GM19395 (cell line): Measurements from ENCODE around the gene MOB1B.
"Not testable (repeated sequence)": the region's sequence is repeated elsewhere in the genome, so short reads cannot be mapped to it uniquely, and the experiment has no call there.

Experiments used
- ATAC-seq: cut with Tn5 transposase; IDR thresholded peaks from one replicate; pipeline ENCODE4 v1.9.1; 2021; ENCODE audit warnings: mild to moderate bottlenecking, moderate library complexity; ENCODE audit not compliant: unreplicated experiment

MOB1B gene

DNA sequence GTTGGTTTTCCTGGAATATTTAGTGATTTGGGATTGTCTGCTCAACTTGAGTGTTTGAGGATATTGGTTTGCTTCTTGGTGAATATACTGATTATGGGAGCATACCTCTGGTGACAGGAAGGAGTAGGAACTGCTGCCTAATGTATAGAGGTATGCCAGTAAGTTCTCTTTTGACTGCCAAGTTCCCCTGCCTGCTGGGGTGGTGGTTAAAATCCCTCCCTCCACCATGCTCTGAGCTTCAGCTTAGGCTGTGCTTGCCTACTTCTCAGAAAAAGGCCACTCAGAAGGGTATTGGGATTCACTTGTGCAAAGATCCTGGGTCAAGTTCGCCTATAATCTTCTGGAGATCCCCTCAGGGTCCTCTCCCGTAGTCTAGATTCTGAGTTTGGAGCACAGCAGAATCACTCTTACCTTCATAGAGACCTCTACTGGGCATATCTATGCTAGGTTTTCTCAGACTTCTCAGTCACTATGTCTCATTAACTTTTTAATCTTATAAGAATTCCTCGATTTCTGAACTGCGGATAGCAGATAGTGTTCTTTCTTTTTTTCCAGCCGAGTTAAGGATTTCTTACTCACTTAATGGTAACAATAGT, 46.6 kb downstream of the MOB1B start:
- ATAC-seq, result no peak

DNA sequence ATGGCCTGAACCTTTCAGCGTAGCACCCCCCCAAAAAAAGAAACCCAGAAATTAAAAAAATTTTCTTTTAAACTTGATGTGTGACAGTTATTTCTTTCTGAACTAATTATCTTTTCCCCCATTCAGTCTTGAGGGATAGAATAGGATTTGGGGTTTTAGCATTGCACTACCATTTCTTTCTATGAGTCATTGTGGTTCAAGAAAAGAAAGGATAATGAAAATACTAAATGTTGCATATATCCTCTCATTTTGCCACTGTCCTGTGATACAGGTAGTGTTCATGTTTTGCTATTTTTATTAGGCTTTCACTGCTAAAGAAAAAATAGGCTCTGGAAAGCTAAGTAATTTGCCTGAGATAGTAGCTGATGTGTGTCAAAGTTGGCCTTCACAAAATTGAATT, 51.9 kb downstream of the MOB1B start:
- ATAC-seq, result no peak

DNA sequence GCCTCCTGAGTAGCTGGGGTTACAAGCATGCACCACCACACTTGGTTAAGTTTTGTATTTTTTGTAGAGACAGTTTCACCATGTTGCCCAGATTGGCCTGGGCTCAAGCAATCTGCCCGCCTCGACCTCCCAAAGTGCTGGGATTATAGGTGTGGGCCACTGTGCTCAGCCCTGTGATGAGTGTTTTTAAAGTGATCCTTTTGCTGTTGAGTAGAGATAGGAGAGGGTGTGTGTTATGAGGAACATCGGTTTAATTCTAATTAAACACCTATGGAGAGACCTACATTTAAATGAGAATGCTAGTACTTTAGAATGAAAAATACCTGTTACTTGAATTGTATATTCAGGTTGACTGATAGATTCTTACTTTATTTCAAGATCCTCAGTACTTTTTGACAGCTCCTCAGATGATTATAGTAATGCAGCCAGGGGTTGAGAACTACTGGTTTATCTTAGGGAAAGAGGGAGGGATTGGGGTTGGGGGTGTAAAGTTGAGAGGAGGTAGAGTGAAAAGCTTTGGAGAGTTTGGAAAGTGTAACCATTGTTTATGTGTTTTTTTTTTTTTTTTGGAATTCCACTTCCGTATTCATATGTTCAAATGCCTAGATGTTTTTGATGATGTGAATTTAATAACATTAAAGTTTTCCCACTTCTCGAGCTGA, 54.5 kb downstream of the MOB1B start:
- no peak for ATAC-seq

DNA sequence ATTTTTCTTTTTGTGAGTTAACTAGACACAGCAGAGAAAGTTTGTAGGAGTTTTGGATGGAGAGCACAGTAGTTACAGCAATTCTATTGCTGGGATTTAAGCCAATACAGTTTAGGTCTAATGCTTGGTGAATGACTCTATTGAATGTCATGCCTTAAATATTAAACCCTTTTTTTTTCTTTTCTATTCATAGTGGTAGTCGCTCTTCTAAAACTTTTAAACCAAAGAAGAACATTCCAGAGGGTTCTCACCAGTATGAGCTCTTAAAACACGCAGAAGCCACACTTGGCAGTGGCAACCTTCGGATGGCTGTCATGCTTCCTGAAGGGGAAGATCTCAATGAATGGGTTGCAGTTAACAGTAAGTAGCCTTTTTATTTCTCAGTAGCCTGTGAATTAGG, 56.5 kb downstream of the MOB1B start:
- no peak for ATAC-seq

DNA sequence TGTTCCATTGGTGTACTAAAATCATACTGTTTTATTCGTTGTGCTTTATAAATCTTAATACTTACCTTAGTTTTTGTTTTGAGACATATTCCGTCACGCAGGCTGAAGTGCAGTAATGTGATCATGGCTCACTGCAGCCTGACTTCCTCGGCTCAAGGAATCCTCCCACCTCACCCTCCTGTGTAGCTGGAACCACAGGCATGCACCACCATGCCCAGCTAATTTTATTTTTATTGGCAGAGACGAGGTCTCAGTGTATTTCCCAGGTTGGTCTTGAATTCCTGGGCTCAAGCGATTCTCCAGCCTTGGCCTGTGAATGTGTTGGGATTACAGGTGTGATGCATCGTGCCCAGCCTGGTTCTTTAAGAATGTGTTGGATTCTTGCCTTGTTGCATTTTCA, 66.9 kb downstream of the MOB1B start:
- no peak for ATAC-seq

DNA sequence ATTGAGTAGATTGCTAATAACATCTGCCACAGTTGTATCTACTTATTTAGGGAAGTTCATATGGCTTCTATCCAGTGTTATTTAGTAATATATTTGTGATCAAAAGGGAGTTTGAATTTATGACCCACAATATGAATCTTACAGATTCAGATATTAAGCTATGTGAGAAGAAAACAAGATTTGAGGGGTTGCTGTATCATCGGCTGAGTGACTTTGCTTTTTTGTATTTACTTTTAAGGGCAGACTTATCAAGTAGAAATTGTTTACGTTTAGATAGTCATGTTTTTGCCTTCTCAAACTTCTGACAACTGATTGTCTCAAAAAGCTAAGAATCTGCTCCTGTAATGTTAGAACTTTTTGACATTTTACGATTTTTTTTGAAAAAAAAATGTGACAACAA, 74.1 kb downstream of the MOB1B start:
- ATAC-seq, result no peak

DNA sequence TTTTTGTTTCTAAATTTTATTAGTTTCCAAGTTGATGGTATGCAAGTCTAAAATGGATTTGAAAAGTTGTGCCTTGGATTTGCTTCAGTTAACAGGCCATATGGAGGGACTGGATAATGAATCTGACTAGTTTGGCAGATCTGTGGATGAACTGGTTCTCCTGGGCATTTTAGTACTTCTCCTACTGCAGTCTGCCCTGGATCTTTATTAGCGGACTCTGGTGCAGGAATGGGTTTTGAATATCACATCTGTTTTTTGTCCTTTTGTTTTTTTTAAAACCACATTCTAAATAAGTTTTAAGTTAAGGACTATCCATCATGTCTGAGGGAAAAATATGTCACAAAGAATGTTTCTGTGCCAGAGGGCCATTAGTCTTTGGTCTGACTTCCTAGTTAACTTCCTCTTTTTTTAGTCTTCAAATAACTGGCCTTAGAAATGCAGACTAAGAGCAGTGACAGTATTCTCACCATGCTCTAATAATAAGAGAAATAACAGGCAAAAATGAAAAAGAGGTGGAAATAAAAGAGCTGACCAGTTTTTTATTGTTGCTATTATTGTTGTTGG, 77.4 kb downstream of the MOB1B start:
- peak; percentile 84 for ATAC-seq

DNA sequence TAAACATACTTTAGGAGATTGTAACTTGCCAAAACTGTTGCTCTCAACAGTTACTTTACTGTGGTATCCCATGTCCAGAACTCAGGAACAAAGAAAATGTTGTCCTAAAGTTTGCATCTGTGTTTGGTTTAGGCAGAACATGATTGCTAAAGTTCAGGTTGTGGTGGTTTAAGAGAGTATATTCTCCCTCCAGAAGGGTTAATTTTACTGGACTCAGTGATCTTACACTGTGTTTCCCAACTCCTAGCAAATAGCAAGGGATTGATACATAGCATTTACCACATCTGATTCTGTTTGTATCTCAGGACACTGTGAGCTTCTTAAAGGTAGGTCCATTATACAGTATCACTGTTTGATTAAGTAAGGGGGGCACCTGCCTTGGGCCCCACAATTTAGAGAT, 78.0 kb downstream of the MOB1B start:
- ATAC-seq, result no peak

DNA sequence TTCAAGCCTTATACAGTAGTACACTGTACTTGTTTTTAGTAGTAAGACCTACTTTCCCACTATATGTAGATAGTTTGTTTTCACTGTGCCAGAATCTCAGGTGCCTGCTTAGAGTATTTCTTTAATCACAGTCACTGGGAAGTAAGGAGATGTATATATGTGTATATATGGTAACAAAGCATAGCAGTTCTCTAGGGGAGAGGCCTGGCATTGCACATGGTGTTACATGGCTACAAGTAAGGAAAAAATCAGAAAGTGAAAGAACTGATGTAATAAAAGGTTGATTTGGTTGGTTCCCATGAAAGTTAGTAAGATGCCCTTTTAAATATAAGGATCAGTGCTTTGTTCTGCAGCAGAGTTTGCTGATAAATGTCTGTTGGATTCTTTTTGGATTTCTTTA, 81.9 kb downstream of the MOB1B start:
- ATAC-seq, result no peak

DNA sequence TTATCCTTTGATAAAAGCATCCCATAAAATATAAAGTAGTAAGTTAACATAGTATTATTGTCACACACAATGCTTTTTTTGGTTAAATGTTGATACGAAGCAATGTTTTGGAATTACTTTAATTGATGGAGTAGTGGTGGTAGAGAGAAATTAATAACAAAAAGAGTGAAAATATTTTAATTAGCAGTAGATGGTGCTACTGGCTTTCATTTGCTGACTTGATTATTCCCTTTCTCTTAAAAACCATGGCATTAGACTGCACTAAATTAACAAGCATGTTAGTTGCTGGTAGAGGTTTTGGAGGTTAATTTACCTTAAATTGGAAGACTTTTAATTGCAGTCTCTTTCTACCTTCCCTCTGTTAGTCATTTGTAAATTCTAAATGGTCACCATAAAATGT, 82.4 kb downstream of the MOB1B start:
- no peak for ATAC-seq

DNA sequence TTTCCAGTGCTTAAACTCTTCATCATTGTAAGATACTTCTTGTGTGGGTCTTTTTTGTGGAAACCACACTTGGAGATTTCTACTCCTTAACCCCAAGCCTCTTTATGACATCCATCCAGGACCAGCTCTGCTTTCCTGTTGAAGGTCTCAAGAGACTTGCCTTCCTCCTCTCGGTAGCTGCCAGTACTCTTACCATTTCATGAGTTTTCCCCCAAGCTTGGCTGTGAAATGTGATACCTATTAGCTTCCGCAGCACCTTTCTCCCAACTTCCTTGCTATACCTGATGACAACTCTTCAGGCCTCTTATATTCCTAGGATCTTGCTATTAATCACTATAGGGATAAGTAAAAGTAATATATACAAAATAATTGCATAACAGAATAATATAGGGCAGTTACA, 89.4 kb downstream of the MOB1B start:
- ATAC-seq, result no peak

DNA sequence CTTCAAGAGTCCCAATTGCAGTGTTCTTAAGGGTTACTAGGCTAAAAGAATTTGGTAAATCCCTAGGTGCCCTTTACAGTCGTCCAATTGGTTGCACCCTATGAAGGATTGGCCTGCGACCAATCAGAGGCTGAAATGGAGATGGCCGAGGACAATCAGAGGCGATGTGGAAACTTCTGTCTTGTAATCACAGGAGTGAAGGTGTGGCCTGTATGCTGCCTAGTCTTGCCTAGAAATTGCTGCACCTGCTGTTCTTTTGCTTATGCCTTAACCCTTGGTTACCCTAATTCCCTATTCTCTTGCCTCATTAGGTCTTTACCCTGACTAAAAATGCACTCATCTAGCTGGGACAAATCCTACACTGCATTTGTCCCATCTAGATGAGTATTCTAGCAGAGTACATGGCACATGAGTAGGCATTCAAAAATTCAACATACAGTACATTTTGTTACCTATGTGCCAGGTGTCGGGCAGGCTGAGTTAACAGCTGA, 90.3 kb downstream of the MOB1B start:
- ATAC-seq, result no peak

DNA sequence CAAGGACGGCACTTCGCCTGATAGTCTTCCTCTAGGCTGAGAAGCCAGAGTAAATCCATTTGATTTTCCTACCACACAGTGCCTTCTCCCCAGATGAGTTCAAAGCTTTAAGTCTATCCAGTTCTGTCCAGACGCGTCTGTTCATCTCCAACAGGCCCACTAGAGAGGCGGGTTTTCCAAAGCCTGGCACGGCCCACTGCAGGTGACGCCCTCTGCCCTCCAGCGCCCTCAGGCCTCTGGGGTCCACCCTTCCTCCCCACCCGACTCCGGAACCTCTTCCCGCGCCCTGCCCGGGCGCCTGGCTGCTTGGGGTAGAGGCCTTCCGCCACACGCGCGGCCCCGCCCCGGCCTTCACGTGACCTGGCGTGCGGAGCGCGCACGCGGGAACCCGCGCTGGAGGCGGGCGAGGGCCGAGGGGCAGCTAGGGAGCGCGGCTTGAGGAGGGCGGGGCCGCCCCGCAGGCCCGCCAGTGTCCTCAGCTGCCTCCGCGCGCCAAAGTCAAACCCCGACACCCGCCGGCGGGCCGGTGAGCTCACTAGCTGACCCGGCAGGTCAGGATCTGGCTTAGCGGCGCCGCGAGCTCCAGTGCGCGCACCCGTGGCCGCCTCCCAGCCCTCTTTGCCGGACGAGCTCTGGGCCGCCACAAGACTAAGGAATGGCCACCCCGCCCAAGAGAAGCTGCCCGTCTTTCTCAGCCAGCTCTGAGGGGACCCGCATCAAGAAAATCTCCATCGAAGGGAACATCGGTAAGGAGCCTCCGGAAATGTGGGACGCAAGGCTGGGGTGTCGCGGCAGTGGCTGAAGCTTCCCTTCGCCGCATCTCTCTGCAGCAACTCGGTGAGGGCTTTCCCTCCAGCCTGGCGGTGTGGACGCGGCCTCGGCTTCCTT, 91.3 kb downstream of the MOB1B start, which contains the start of gene DCK:
DCK (plus strand) TSS at position 469 of the 888 bp plus-strand sequence; CDS start at position 656, 187 bp downstream.
- ATAC-seq, result peak; percentile 76

DNA sequence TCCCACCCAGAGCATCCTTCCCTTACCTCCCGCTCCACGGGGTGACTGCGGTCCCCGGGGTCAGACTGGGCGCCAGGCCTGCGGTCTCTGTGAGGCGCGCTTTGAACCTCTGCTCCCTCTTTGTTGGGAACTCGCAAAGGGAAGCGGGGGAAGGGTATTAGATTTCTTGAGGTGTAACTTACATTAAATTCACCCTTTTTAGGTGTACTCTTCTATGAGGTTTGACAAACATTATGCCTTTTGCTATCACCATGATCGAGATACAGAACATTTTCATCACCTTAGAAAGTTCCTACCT, 91.8 kb downstream of the MOB1B start:
- no peak for ATAC-seq

DNA sequence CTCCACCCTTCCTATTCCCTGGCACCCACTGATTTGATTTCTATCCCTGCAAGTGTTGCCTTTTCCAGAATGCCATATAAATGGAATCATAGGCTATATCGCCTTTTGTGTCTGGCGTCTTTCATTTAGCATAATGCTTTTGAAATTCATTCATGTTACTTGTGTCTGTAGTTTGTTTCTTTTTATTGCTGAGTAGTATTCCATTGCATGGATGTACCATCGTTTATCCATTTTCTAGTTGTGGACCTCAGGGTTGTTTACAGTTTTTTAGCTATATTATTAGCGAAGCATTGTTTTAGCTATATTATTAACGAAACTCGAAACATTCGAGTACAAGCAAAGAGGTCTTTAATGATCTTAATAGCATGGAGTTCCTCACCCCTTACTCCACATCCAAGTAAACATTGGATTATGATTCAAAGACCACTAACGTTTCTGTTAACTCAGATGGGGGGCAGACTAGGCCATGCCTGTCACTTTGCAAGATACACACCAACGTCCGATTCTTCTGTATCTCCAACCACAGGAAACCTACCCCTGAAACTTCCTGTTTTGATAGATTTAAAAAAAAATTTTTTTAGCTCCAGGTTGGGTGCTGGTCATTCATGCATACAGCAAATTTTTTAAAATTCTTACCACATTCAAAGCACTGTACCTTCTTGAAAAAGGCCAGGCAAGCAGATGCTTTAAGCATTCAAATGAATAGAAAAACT, 92.4 kb downstream of the MOB1B start:
- peak; percentile 49 for ATAC-seq

DNA sequence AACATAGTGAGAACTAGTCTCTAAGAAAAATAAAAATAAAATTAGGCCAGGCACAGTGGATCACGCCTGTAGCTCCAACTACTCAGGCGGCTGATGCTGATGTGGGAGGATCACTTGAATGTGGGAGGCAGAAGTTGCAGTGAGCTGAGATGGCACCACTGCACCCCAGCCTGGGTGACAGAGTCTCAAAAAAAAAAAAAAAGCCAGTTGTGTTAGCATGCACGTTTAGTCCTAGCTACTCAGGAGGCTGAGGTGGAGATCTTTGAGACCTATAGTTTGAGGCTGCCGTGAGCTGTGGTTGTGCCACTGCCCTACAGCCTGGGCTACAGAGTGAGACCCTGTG, 93.8 kb downstream of the MOB1B start:
- ATAC-seq, result no peak

DNA sequence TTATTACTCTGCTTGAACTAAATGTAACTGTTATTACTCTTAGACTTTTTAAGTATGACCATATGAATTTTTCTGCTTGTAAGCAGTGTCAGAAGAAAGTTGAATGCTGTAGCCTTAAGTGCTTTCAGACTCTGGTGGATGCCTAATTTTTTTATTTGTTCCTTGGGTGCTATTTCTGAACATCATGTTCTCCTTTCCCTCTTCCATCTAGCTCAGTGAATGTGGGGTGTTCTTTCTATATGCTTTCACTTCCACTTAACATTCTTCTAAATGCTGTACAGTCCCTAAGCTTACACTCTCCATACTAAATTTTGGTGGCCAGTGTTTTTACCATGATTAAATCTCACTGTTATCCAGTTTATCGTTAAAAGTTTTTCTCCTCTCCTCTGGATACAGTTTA, 94.9 kb downstream of the MOB1B start:
- ATAC-seq, result peak; percentile 16

DNA sequence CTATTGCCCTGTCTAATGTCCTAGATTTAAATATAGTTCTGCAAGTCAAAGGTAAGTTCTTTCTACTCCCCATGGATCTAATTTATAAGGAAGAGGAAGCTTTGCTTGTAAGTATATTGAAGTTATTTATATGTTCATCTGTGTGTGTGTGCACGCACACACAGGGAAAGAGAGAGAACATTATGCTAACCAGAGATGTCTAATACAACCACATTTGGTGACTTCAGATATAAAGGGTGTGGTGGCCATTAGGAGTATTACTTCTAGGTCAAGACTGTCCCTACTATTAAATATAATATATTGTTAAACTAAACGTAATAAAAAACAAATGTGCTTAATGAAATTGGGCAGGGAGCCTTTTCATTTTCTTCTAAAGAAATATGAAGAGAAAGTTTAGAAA, 95.4 kb downstream of the MOB1B start:
- ATAC-seq, result no peak

DNA sequence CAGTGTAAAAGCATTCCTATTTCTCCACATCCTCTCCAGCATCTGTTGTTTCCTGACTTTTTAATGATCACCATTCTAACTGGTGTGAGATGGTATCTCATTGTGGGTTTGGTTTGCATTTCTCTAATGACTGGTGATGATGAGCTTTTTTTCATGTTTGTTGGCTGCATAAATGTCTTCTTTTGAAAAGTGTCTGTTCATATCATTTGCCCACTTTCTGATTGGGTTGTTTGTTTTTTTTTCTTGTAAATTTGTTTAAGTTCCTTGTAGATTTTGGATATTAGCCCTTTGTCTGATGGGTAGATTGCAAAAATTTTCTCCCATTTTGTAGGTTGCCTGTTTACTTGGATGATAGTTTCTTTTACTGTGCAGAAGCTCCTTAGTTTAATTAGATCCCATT, 97.5 kb downstream of the MOB1B start:
- ATAC-seq, result not testable (repeated sequence)

DNA sequence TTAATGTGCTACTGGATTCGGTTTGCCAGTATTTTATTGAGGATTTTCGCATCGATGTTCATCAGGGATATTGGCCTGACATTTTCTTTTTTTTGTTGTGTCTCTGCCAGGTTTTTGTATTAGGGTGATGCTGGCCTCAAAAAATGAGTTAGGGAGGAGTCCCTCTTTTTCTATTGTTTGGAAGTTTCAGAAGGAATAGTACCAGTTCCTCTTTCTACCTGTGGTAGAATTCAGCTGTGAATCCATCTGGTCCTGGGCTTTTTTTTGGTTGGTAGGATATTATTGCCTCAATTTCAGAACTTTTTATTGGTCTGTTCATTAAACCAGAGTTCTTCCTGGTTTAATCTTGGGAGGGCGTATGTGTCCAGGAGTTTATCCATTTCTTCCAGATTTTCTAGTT, 99.2 kb downstream of the MOB1B start:
- ATAC-seq, result not testable (repeated sequence)

DNA sequence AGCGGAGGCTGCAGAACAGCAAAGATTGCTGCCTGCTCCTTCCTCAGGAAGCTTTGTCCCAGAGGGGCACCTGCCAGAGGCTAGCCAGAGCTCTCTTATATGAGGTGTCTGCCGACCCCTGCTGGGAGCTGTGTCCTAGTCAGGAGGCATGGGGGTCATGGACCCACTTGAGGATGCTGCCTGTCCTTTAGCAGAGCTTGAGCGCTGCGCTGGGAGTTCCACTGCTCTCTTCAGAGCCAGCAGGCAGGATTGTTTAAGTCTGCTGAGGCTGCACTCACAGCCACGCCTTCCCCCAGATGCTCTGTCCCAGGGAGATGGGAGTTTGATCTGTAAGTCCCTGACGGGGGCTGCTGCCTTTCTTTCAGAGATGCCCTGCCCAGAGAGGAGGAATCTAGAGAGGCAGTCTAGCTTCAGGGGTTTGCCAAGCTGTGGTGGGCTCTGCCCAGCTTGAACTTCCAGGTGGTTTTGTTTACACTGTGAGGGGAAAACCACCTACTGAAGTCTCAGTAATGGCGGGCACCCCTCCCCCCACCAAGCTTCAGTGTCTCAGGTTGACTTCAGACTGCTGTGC, 102.2 kb downstream of the MOB1B start:
- ATAC-seq, result peak; percentile 39
